HCT116 (cell line): ENCODE results near the gene PROX2. TPM values are rescaled to one million over a fixed set of nuclear protein-coding genes. Genes with fewer than 3 reads are reported as not detected.

Experiments used
- ATAC-seq: fragments of 200-7000 bp; cut with Tn5 transposase; 2 replicates; pipeline ENCODE4 v1.9.1; 2020; ENCODE audit warnings: mild to moderate bottlenecking, moderate library complexity
- BruUV-seq: library from RNA; stranded (reverse); fragments of 400-500 nt; replicated peaks from 2 replicates; lab custom pipeline; 2021; lab: Mats Ljungman, UMichigan
- CTCF ChIA-PET: fragments of 300-600 bp; sonication (Branson Sonifier 250); formaldehyde crosslinking; loops from one replicate; lab custom pipeline; 2021; ENCODE audit warnings: antibody characterized with exemption; lab: Charles Lee
- POLR2A ChIA-PET: fragments of 300-600, 350-600 bp; sonication (Branson Sonifier 250); formaldehyde crosslinking; loops from one replicate; lab custom pipeline; 2021; ENCODE audit warnings: antibody characterized with exemption; lab: Charles Lee
- RAD21 ChIA-PET, 2 experiments: fragments of 300-600 bp; sonication (Branson Sonifier 250); formaldehyde crosslinking; loops; one replicate each; lab custom pipeline; 2023; ENCODE audit warnings: low total read pairs in 2 of 2; ENCODE audit not compliant: uncharacterized antibody in 2 of 2, unreplicated experiment in 2 of 2, low non-redundant PET in 1 of 2; lab: Charles Lee
- DNase-seq: peaks from one replicate; pipeline ENCODE4 v3.0.0-alpha.2; 2010; ENCODE audit warnings: low read depth, low spot score
- H2AFZ ChIP-seq: fragments of 200-600 bp; shearing (Covaris generic), sonication (generic); 2 replicates; pipeline ENCODE4 v1.6.1; 2017; ENCODE audit warnings: low read depth, mixed run types, mixed read lengths, antibody characterized with exemption, low read length; ENCODE audit not compliant: poor library complexity, severe bottlenecking
- H3K27ac ChIP-seq: 2 replicates; pipeline ENCODE4 v1.5.1; 2012; ENCODE audit warnings: low read depth, low read length
- H3K27me3 ChIP-seq: fragments of 200-600 bp; sonication (generic); 2 replicates; pipeline ENCODE4 v1.6.1; 2016; ENCODE audit warnings: mixed run types, low read length, mixed read lengths; ENCODE audit not compliant: insufficient read depth
- H3K36me3 ChIP-seq, 2 experiments: fragments of 200-500 bp in 1 of 2; fragments of 200-600 bp in 1 of 2; sonication (Bioruptor generic) in 1 of 2; sonication (generic) in 1 of 2; 2 replicates each; pipeline versions ENCODE4 v1.5.1 to v1.6.1; 2014 to 2016; ENCODE audit warnings: low read length in 2 of 2, inconsistent platforms in 1 of 2, mixed read lengths in 1 of 2, mixed run types in 1 of 2; ENCODE audit not compliant: insufficient read depth in 2 of 2, control insufficient read depth in 1 of 2
- H3K4me1 ChIP-seq, 2 experiments: fragments of 200-600 bp in 1 of 2; sonication (generic) in 1 of 2; 2 replicates each; pipeline versions ENCODE4 v1.5.1 to v1.6.1; 2012 to 2017; ENCODE audit warnings: low read length in 2 of 2, inconsistent platforms in 1 of 2, mild to moderate bottlenecking in 1 of 2, mixed read lengths in 1 of 2, mixed run types in 1 of 2, moderate library complexity in 1 of 2; ENCODE audit not compliant: insufficient read depth in 2 of 2, control insufficient read depth in 1 of 2
- H3K4me2 ChIP-seq: fragments of 200-600 bp; sonication (generic); 2 replicates; pipeline ENCODE4 v1.6.1; 2017; ENCODE audit warnings: mixed run types, low read length, mixed read lengths
- H3K4me3 ChIP-seq, 2 experiments: fragments of 200-600 bp in 1 of 2; sonication (generic) in 1 of 2; replicated peaks in 1 of 2; 2 replicates each; pipeline ENCODE4 v1.5.1; 2011 to 2016; ENCODE audit warnings: low read length in 2 of 2, control low read depth in 1 of 2, low read depth in 1 of 2, mild to moderate bottlenecking in 1 of 2, mixed read lengths in 1 of 2, mixed run types in 1 of 2
- H3K79me2 ChIP-seq: fragments of 200-600 bp; sonication (generic); 2 replicates; pipeline ENCODE4 v1.6.1; 2017; ENCODE audit warnings: mild to moderate bottlenecking, mixed run types, low read length, moderate library complexity, mixed read lengths; ENCODE audit not compliant: insufficient read depth
- H3K9ac ChIP-seq: fragments of 200-600 bp; sonication (generic); 2 replicates; pipeline ENCODE4 v1.6.1; 2016; ENCODE audit warnings: low read length, mixed read lengths
- H3K9me2 ChIP-seq: fragments of 200-600 bp; sonication (generic), shearing (Covaris generic); 2 replicates; pipeline ENCODE4 v1.6.1; 2017; ENCODE audit warnings: mixed run types, mild to moderate bottlenecking, moderate library complexity; ENCODE audit not compliant: insufficient read depth
- H3K9me3 ChIP-seq, 2 experiments: fragments of 200-500 bp in 1 of 2; fragments of 200-600 bp in 1 of 2; sonication (Bioruptor generic) in 1 of 2; sonication (generic) in 1 of 2; 2 replicates each; pipeline ENCODE4 v1.6.1; 2014 to 2017; ENCODE audit warnings: low read length in 2 of 2, mixed read lengths in 2 of 2, inconsistent platforms in 1 of 2, low read depth in 1 of 2, mild to moderate bottlenecking in 1 of 2, mixed run types in 1 of 2, moderate library complexity in 1 of 2; ENCODE audit not compliant: control insufficient read depth in 1 of 2, insufficient read depth in 1 of 2
- H4K20me1 ChIP-seq: fragments of 200-600 bp; sonication (generic), shearing (Covaris generic); 2 replicates; pipeline ENCODE4 v1.6.1; 2017; ENCODE audit warnings: mixed run types, mild to moderate bottlenecking, moderate library complexity; ENCODE audit not compliant: insufficient read depth
- CBX3 ChIP-seq: IDR thresholded peaks from 2 replicates; pipeline ENCODE4 v1.6.1; 2012; ENCODE audit warnings: low read depth
- EGR1 ChIP-seq: IDR thresholded peaks from 2 replicates; pipeline ENCODE4 v1.6.1; 2012; ENCODE audit warnings: low read depth
- ELF1 ChIP-seq: IDR thresholded peaks from 2 replicates; pipeline ENCODE4 v1.6.1; 2012; ENCODE audit warnings: low read depth, borderline replicate concordance
- EZH2 ChIP-seq: fragments of 200-600 bp; sonication (generic); IDR thresholded peaks from 2 replicates; pipeline ENCODE4 v1.6.1; 2017; ENCODE audit warnings: antibody characterized with exemption, mixed run types
- FOSL1 ChIP-seq: IDR thresholded peaks from 2 replicates; pipeline ENCODE4 v1.6.1; 2012; ENCODE audit warnings: low read depth
- JUND ChIP-seq: IDR thresholded peaks from 2 replicates; pipeline ENCODE4 v1.6.1; 2012
- POLR2A ChIP-seq: IDR thresholded peaks from 2 replicates; pipeline ENCODE4 v1.7.0; 2011; ENCODE audit warnings: borderline replicate concordance; ENCODE audit not compliant: insufficient read depth, insufficient read length; ENCODE audit errors: extremely low read depth
- POLR2AphosphoS5 ChIP-seq: IDR thresholded peaks from 2 replicates; pipeline ENCODE4 v1.6.1; 2011; ENCODE audit warnings: mild to moderate bottlenecking, low read depth, low read length, moderate library complexity
- SP1 ChIP-seq: IDR thresholded peaks from 2 replicates; pipeline ENCODE4 v1.6.1; 2012; ENCODE audit warnings: low read depth
- SRF ChIP-seq: IDR thresholded peaks from 2 replicates; pipeline ENCODE4 v1.6.1; 2012; ENCODE audit warnings: low read depth
- YY1 ChIP-seq: IDR thresholded peaks from 2 replicates; pipeline ENCODE4 v1.6.1; 2011; ENCODE audit warnings: low read length, low read depth, moderate library complexity, mild to moderate bottlenecking; ENCODE audit not compliant: insufficient replicate concordance; ENCODE audit errors: extremely low read depth
- ZBTB33 ChIP-seq: IDR thresholded peaks from 2 replicates; pipeline ENCODE4 v1.6.1; 2011; ENCODE audit warnings: mild to moderate bottlenecking, low read length, moderate library complexity; ENCODE audit not compliant: insufficient replicate concordance; ENCODE audit errors: extremely low read depth
- ZNF274 ChIP-seq: fragments of 200-500 bp; sonication (Bioruptor generic); IDR thresholded peaks from 2 replicates; pipeline ENCODE4 v1.6.1; 2014; ENCODE audit warnings: mild to moderate bottlenecking, low read depth, low read length, inconsistent platforms
- intact Hi-C: fragments of 100-400 bp; cut with micrococcal nuclease; formaldehyde crosslinking; loops from 2 replicates; pipeline ENCODE4 v1.10.0; 2022
- total RNA-seq: library from RNA; stranded (reverse); gene quantifications from one replicate; pipeline ENCODE4 v1.2.1, GENCODE V29; 2021; ENCODE audit not compliant: unreplicated experiment
- TF ChIP-seq, protein P1 (sequence below), 3 experiments: fragments of 200-600 bp in 1 of 3; sonication (generic) in 1 of 3; IDR thresholded peaks in 2 of 3; conservative IDR thresholded peaks in 1 of 3; 2 replicates each; pipeline ENCODE4 v1.5.1; 2012 to 2017; ENCODE audit warnings: low read depth in 2 of 3, low read length in 2 of 3, antibody characterized with exemption in 1 of 3, borderline replicate concordance in 1 of 3, control low read depth in 1 of 3, mild to moderate bottlenecking in 1 of 3, mixed read lengths in 1 of 3, mixed run types in 1 of 3, moderate library complexity in 1 of 3; ENCODE audit not compliant: insufficient read depth in 1 of 3
- TF ChIP-seq, protein P2 (sequence below): IDR thresholded peaks from 2 replicates; pipeline ENCODE4 v1.6.1; 2012
- TF ChIP-seq, protein P3 (sequence below): IDR thresholded peaks from 2 replicates; pipeline ENCODE4 v1.6.1; 2012

PROX2 gene
- total RNA-seq, 1 experiment from 2014 or later = not detected

DNA sequence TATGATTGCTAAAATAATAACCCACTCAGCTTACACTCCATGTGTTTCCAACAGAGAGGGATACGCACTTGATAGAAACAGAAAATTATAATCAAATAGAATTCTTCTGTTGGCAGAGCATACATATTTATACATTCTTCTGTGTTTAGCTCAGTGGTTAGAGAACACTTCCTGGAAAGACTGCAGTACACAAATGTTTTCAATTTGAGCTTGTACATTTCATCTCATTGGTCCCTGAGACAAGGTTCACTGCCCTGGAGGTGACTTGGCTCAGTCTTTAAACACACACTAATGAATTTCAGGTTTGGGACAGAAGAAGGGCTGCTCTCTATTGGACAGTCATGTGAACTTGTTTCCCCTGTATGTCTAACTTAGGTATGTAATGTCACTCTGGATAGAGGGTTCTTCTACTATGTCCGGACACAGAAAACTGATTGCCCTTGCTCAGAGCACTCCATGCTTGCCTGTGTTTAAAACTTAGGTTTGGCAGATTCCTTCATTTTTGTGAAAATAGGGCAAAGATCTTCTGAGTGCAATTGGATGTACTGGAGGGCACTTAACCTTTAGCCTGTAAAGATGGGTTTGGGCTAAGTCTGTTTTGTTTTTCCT lies 22.9 kb downstream of the PROX2 start:
- CTCF ChIA-PET = interaction anchor here (1.3 to 2.3 kb wide), 3 partner anchors 8 to 244 kb away, joined by 4 to 9 read pairs (median 7); no protein-coding TSS in a partner anchor
- Histone ChIP-seq H3K4me1 (no peaks in the 10 kb centered on the region), H3K4me3 (no peak overlapping the region), H2AFZ (no peak overlapping the region), H3K79me2 (no peaks in the 10 kb centered on the region), H3K27me3 (no peaks in the 10 kb centered on the region), H3K36me3 (no peaks in the 10 kb centered on the region), H3K9me2 (no peaks in the 10 kb centered on the region), H3K9me3 (no peaks in the 10 kb centered on the region), H4K20me1 (no peaks in the 10 kb centered on the region), H3K9ac (no peak overlapping the region)
- ATAC-seq (no peak), DNase-seq (no peak)
- RAD21 ChIA-PET = no interaction called here
- no TSS peak for BruUV-seq
- intact Hi-C loops = no loop called here
- TF ChIP-seq, protein P1, sequence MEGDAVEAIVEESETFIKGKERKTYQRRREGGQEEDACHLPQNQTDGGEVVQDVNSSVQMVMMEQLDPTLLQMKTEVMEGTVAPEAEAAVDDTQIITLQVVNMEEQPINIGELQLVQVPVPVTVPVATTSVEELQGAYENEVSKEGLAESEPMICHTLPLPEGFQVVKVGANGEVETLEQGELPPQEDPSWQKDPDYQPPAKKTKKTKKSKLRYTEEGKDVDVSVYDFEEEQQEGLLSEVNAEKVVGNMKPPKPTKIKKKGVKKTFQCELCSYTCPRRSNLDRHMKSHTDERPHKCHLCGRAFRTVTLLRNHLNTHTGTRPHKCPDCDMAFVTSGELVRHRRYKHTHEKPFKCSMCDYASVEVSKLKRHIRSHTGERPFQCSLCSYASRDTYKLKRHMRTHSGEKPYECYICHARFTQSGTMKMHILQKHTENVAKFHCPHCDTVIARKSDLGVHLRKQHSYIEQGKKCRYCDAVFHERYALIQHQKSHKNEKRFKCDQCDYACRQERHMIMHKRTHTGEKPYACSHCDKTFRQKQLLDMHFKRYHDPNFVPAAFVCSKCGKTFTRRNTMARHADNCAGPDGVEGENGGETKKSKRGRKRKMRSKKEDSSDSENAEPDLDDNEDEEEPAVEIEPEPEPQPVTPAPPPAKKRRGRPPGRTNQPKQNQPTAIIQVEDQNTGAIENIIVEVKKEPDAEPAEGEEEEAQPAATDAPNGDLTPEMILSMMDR (IDR thresholded peaks at IDR 0.05 in 2 of 3, conservative IDR thresholded peaks at IDR 0.05 in 1 of 3; ENCODE audit: borderline replicate concordance in 1 of 3, insufficient read depth in 1 of 3, low read depth in 2 of 3, low read length in 2 of 3) = no peak
- no peak for TF ChIP-seq ZBTB33
- TF ChIP-seq POLR2A = no peak
- TF ChIP-seq ZNF274 = no peak
- no peak for TF ChIP-seq CBX3
- TF ChIP-seq YY1 = no peak
- no peak for TF ChIP-seq EZH2
- TF ChIP-seq, protein P2, sequence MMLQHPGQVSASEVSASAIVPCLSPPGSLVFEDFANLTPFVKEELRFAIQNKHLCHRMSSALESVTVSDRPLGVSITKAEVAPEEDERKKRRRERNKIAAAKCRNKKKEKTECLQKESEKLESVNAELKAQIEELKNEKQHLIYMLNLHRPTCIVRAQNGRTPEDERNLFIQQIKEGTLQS = no peak
- no peak for TF ChIP-seq FOSL1
- no peak for TF ChIP-seq POLR2AphosphoS5
- TF ChIP-seq SRF = no peak
- no peak for TF ChIP-seq ELF1
- no peak for TF ChIP-seq SP1
- TF ChIP-seq EGR1 = no peak
- TF ChIP-seq JUND = no peak
- TF ChIP-seq, protein P3, sequence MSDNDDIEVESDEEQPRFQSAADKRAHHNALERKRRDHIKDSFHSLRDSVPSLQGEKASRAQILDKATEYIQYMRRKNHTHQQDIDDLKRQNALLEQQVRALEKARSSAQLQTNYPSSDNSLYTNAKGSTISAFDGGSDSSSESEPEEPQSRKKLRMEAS = no peak
- TF ChIP-seq, all 23 proteins: peak for 0
- Histone ChIP-seq H3K4me2 (no peak overlapping the region), H3K27ac (no peak overlapping the region)
- POLR2A ChIA-PET = no interaction called here
